H9 (cell line): Measurements from ENCODE around the gene ARSG. TPM values are rescaled to one million over a fixed set of nuclear protein-coding genes. Genes with fewer than 3 reads are reported as not detected.

Experiments used
- DNase-seq: peaks from one replicate; pipeline ENCODE4 v3.0.0-alpha.2; 2017
- H2AFZ ChIP-seq: one replicate; pipeline ENCODE4 v1.6.1; 2013; ENCODE audit warnings: mild to moderate bottlenecking, low read length, control low read depth, moderate library complexity
- H2AK5ac ChIP-seq: 2 replicates; pipeline ENCODE4 v1.6.1; 2013; ENCODE audit warnings: low read length, control low read depth, mixed read lengths; ENCODE audit not compliant: insufficient read length
- H2BK120ac ChIP-seq: one replicate; pipeline ENCODE4 v1.6.1; 2013; ENCODE audit warnings: low read depth, mild to moderate bottlenecking, low read length, control low read depth, inconsistent platforms; ENCODE audit not compliant: poor library complexity, severe bottlenecking
- H2BK12ac ChIP-seq: 2 replicates; pipeline ENCODE4 v1.6.1; 2013; ENCODE audit warnings: low read length, control low read depth, mixed read lengths, low read depth; ENCODE audit not compliant: insufficient read length
- H2BK15ac ChIP-seq: 2 replicates; pipeline ENCODE4 v1.6.1; 2013; ENCODE audit warnings: low read depth, low read length, control low read depth
- H2BK20ac ChIP-seq: one replicate; pipeline ENCODE4 v1.6.1; 2013; ENCODE audit warnings: low read depth, mild to moderate bottlenecking, low read length, control low read depth, inconsistent platforms; ENCODE audit not compliant: poor library complexity, severe bottlenecking
- H2BK5ac ChIP-seq: 2 replicates; pipeline ENCODE4 v1.6.1; 2013; ENCODE audit warnings: low read length, control low read depth, mixed read lengths; ENCODE audit not compliant: insufficient read length
- H3K14ac ChIP-seq: 2 replicates; pipeline ENCODE4 v1.6.1; 2013; ENCODE audit warnings: low read length, control low read depth; ENCODE audit not compliant: insufficient read depth
- H3K18ac ChIP-seq: 2 replicates; pipeline ENCODE4 v1.6.1; 2013; ENCODE audit warnings: low read depth, mild to moderate bottlenecking, mixed read lengths, low read length, control low read depth; ENCODE audit not compliant: insufficient read length
- H3K23ac ChIP-seq: 2 replicates; pipeline ENCODE4 v1.6.1; 2013; ENCODE audit warnings: low read length, control low read depth, mixed read lengths, low read depth; ENCODE audit not compliant: insufficient read length
- H3K23me2 ChIP-seq: 2 replicates; pipeline ENCODE4 v1.6.1; 2013; ENCODE audit warnings: low read depth, mild to moderate bottlenecking, mixed read lengths, low read length, control low read depth; ENCODE audit not compliant: insufficient read length, poor library complexity, severe bottlenecking
- H3K27ac ChIP-seq: 2 replicates; pipeline ENCODE4 v1.5.1; 2013; ENCODE audit warnings: low read length, control low read depth, mixed read lengths, low read depth; ENCODE audit not compliant: insufficient read length
- H3K27me3 ChIP-seq: 2 replicates; pipeline ENCODE4 v1.6.1; 2013; ENCODE audit warnings: low read length, control low read depth, inconsistent platforms; ENCODE audit not compliant: insufficient read depth
- H3K4ac ChIP-seq: 2 replicates; pipeline ENCODE4 v1.6.1; 2013; ENCODE audit warnings: low read depth, mild to moderate bottlenecking, control low read depth, inconsistent platforms, low read length, moderate library complexity
- H3K4me1 ChIP-seq: 2 replicates; pipeline ENCODE4 v1.6.1; 2013; ENCODE audit warnings: low read length, control low read depth, inconsistent platforms; ENCODE audit not compliant: insufficient read depth
- H3K4me2 ChIP-seq: 2 replicates; pipeline ENCODE4 v1.6.1; 2013; ENCODE audit warnings: low read length, control low read depth, mixed read lengths; ENCODE audit not compliant: insufficient read length, insufficient read depth
- H3K56ac ChIP-seq: 2 replicates; pipeline ENCODE4 v1.6.1; 2013; ENCODE audit warnings: low read depth, mild to moderate bottlenecking, mixed read lengths, low read length, control low read depth; ENCODE audit not compliant: insufficient read length
- H3K79me1 ChIP-seq: 2 replicates; pipeline ENCODE4 v1.6.1; 2013; ENCODE audit warnings: low read depth, mild to moderate bottlenecking, moderate library complexity, low read length, control low read depth, inconsistent platforms; ENCODE audit not compliant: insufficient read depth, poor library complexity, severe bottlenecking
- H3K79me2 ChIP-seq: 2 replicates; pipeline ENCODE4 v1.6.1; 2013; ENCODE audit warnings: low read length, control low read depth, inconsistent platforms; ENCODE audit not compliant: insufficient read depth
- H3K9ac ChIP-seq: 2 replicates; pipeline ENCODE4 v1.6.1; 2013; ENCODE audit warnings: low read length, control low read depth, mixed read lengths; ENCODE audit not compliant: insufficient read length; ENCODE audit errors: extremely low read depth
- H3K9me3 ChIP-seq: one replicate; pipeline ENCODE4 v1.6.1; 2013; ENCODE audit warnings: low read depth, low read length, inconsistent platforms; ENCODE audit not compliant: control insufficient read depth
- H3T11ph ChIP-seq: one replicate; pipeline ENCODE4 v1.6.1; 2013; ENCODE audit warnings: mild to moderate bottlenecking, low read length, control low read depth, inconsistent platforms
- H4K20me1 ChIP-seq: one replicate; pipeline ENCODE4 v1.6.1; 2013; ENCODE audit not compliant: control insufficient read depth, insufficient read length, insufficient read depth
- H4K5ac ChIP-seq: 2 replicates; pipeline ENCODE4 v1.6.1; 2013; ENCODE audit warnings: low read depth, mild to moderate bottlenecking, mixed read lengths, low read length, control low read depth; ENCODE audit not compliant: insufficient read length
- H4K8ac ChIP-seq: replicated peaks from 2 replicates; pipeline ENCODE4 v1.6.1; 2013; ENCODE audit warnings: low read length, control low read depth, mixed read lengths, low read depth; ENCODE audit not compliant: insufficient read length
- H4K91ac ChIP-seq: 2 replicates; pipeline ENCODE4 v1.6.1; 2013; ENCODE audit warnings: low read depth, mild to moderate bottlenecking, moderate library complexity, mixed read lengths, low read length, control low read depth; ENCODE audit not compliant: insufficient read length
- H3K27ac Mint-ChIP-seq, 3 experiments: 2 replicates in 2 of 3; 3 replicates in 1 of 3; pipeline ENCODE4 v1.8.0; 2020 to 2021; ENCODE audit warnings: mixed read lengths in 3 of 3, mild to moderate bottlenecking in 1 of 3, moderate library complexity in 1 of 3
- H3K27me3 Mint-ChIP-seq: 2 replicates; pipeline ENCODE4 v1.8.0; 2021; ENCODE audit warnings: low read depth, mild to moderate bottlenecking, moderate library complexity, mixed read lengths
- H3K36me3 Mint-ChIP-seq, 3 experiments: 2 replicates in 2 of 3; 3 replicates in 1 of 3; pipeline ENCODE4 v1.8.0; 2020 to 2021; ENCODE audit warnings: low read depth in 3 of 3, mixed read lengths in 3 of 3; ENCODE audit not compliant: insufficient read depth in 1 of 3
- H3K4me1 Mint-ChIP-seq, 2 experiments: 2 replicates each; pipeline ENCODE4 v1.8.0; 2020; ENCODE audit warnings: mixed read lengths in 2 of 2
- H3K4me3 Mint-ChIP-seq, 2 experiments: 2 replicates in 1 of 2; 3 replicates in 1 of 2; pipeline ENCODE4 v1.8.0; 2020 to 2021; ENCODE audit warnings: mild to moderate bottlenecking in 2 of 2, mixed read lengths in 2 of 2, moderate library complexity in 1 of 2
- H3K9me3 Mint-ChIP-seq, 2 experiments: 2 replicates in 1 of 2; 3 replicates in 1 of 2; pipeline ENCODE4 v1.8.0; 2020; ENCODE audit warnings: mild to moderate bottlenecking in 2 of 2, mixed read lengths in 2 of 2, moderate library complexity in 1 of 2
- WGBS: extraction: QIAGEN DNeasy Blood & Tissue Kit; methylation state at CpG from one replicate; pipeline ENCODE4 v1.1.7; 2013; ENCODE audit warnings: missing lambda C conversion rate, low lambda C conversion rate, mixed read lengths; ENCODE audit not compliant: insufficient read length; ENCODE audit errors: extremely low coverage; 5-methylcytosine and 5-hydroxymethylcytosine counted together
- total RNA-seq: library from RNA; stranded (reverse); gene quantifications from 2 replicates; pipeline ENCODE4 v1.2.1, GENCODE V29; 2021
- TF ChIP-seq, protein P1 (sequence below): fragments of 200-600 bp; sonication (generic); conservative IDR thresholded peaks from 3 replicates; pipeline ENCODE4 v1.8.0; 2021; ENCODE audit warnings: antibody characterized with exemption, mild to moderate bottlenecking

The ARSG gene
- total RNA-seq, 1 experiment from 2014 or later: 3.6 TPM

DNA sequence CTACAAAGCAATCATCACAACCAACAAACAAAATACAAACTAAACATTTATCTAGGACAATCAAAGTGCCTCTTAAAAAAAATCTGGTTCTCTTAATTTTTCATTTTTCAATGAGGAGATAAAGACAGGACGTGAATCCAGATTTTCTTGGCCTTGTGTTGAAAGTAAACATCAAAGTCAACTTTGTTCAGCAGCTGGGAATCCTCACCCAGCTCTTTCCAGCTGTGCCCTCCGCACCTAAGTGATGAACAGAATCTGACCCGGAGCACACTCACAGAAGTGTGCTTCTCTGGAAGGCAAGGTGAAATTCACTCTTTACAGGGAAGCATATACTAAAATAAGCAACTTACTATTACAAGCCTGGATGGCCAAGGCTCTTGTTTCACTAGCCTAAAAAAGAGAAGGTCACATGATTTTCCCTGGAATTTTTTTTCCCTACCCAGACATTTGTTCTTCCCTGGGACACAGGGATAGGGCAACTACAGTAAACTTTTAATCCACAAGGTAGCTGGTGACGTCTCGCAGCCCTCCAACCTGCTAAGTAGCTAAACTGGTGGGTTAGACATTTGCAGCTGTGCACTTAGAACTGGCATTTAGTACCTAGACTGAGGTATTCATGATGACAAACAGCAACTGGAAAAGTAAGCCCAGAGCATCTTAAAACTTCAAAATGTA lies 162.8 kb downstream of the ARSG start:
- no peak overlapping the region for H3K27ac ChIP-seq

More for the DNA sequence above, 162.8 kb downstream of the ARSG start:
- H3K36me3 Mint-ChIP-seq: peaks cover 11 to 19% (median 13%) of the 10 kb centered on the region in 3 experiments; a peak in 6 of 7 replicates
- Histone ChIP-seq H3K4ac (no peak overlapping the region), H3K4me2 (no peak overlapping the region), H2BK12ac (no peak overlapping the region), H3K4me1 (peaks cover 2% of the 10 kb centered on the region; the same call in 1 of the 2 replicates), H3K27me3 (no peaks in the 10 kb centered on the region), H2BK15ac (no peak overlapping the region), H3K23me2 (peaks cover 3% of the 10 kb centered on the region), H4K5ac (no peak overlapping the region), H3K9me3 (no peaks in the 10 kb centered on the region), H2BK120ac (no peak overlapping the region), H3K23ac (no peak overlapping the region), H2AFZ (no peak overlapping the region), H4K91ac (no peak overlapping the region), H3K79me2 (no peaks in the 10 kb centered on the region), H4K8ac (no peak overlapping the region), H3K9ac (no peak overlapping the region), H3K14ac (no peak overlapping the region), H2BK20ac (no peak overlapping the region), H3K56ac (no peak overlapping the region), H4K20me1 (no peaks in the 10 kb centered on the region), H3K79me1 (no peaks in the 10 kb centered on the region), H2BK5ac (no peak overlapping the region), H2AK5ac (no peak overlapping the region), H3K18ac (no peak overlapping the region), H3T11ph (no peak overlapping the region)
- no peaks in the 10 kb centered on the region for H3K9me3 Mint-ChIP-seq
- H3K27me3 Mint-ChIP-seq: peaks cover 3% of the 10 kb centered on the region; the same call in 1 of the 2 replicates
- H3K27ac Mint-ChIP-seq: no peak overlapping the region
- DNase-seq: no peak
- peaks cover 19 to 21% of the 10 kb centered on the region in 2 experiments for H3K4me1 Mint-ChIP-seq
- H3K4me3 Mint-ChIP-seq: no peak overlapping the region
- TF ChIP-seq, protein P1, sequence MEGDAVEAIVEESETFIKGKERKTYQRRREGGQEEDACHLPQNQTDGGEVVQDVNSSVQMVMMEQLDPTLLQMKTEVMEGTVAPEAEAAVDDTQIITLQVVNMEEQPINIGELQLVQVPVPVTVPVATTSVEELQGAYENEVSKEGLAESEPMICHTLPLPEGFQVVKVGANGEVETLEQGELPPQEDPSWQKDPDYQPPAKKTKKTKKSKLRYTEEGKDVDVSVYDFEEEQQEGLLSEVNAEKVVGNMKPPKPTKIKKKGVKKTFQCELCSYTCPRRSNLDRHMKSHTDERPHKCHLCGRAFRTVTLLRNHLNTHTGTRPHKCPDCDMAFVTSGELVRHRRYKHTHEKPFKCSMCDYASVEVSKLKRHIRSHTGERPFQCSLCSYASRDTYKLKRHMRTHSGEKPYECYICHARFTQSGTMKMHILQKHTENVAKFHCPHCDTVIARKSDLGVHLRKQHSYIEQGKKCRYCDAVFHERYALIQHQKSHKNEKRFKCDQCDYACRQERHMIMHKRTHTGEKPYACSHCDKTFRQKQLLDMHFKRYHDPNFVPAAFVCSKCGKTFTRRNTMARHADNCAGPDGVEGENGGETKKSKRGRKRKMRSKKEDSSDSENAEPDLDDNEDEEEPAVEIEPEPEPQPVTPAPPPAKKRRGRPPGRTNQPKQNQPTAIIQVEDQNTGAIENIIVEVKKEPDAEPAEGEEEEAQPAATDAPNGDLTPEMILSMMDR: no peak
- no CpG with 5 or more reads among the region's 5 CpGs for WGBS
